CD14-positive monocyte (primary cell): ENCODE measurements around the gene GPR4. TPM values are rescaled to one million over a fixed set of nuclear protein-coding genes. Genes with fewer than 3 reads are reported as not detected.
A peak's percentile ranks its signal among the peaks of the same experiment; 100 is the strongest.

ENCODE experiments used
- DNase-seq, 3 donors: peaks; one replicate each; pipeline ENCODE4 v3.0.0-alpha.2; 2011 to 2022
- H2AFZ ChIP-seq: 2 replicates; pipeline ENCODE4 v1.6.0; 2012; ENCODE audit warnings: mild to moderate bottlenecking, low read depth, low read length, inconsistent platforms; ENCODE audit not compliant: insufficient read depth, poor library complexity, severe bottlenecking
- H3K27ac ChIP-seq, 2 donors: 1 replicate in 1 of 2; 2 replicates in 1 of 2; pipeline ENCODE4 v1.5.1; 2012 to 2013; ENCODE audit warnings: low read length in 2 of 2, control low read depth in 1 of 2, inconsistent platforms in 1 of 2, low read depth in 1 of 2, mild to moderate bottlenecking in 1 of 2
- H3K27me3 ChIP-seq, 2 donors: one replicate each; pipeline versions ENCODE4 v1.6.0 to v1.6.1; 2011 to 2013; ENCODE audit warnings: low read length in 2 of 2; ENCODE audit not compliant: control insufficient read depth in 2 of 2, insufficient read depth in 2 of 2
- H3K36me3 ChIP-seq, 2 donors: replicated peaks in 1 of 2; 1 replicate in 1 of 2; 2 replicates in 1 of 2; pipeline versions ENCODE4 v1.5.1 to v1.6.1; 2012 to 2013; ENCODE audit warnings: low read length in 2 of 2, control low read depth in 1 of 2, inconsistent platforms in 1 of 2, mild to moderate bottlenecking in 1 of 2; ENCODE audit not compliant: insufficient read depth in 2 of 2, control insufficient read depth in 1 of 2
- H3K4me1 ChIP-seq, 2 donors: 1 replicate in 1 of 2; 2 replicates in 1 of 2; pipeline versions ENCODE4 v1.5.1 to v1.6.1; 2012 to 2013; ENCODE audit warnings: low read length in 2 of 2, control low read depth in 1 of 2, inconsistent platforms in 1 of 2, mild to moderate bottlenecking in 1 of 2, moderate library complexity in 1 of 2; ENCODE audit not compliant: insufficient read depth in 2 of 2, control insufficient read depth in 1 of 2
- H3K4me2 ChIP-seq: replicated peaks from 2 replicates; pipeline ENCODE3; 2012; ENCODE audit warnings: low read length, moderate library complexity, mild to moderate bottlenecking; ENCODE audit not compliant: poor library complexity, severe bottlenecking; ENCODE audit errors: extremely low read depth
- H3K4me3 ChIP-seq, 3 experiments: fragments of 200-600 bp in 1 of 3; sonication (generic) in 1 of 3; replicated peaks in 1 of 3; 1 replicate in 2 of 3; 2 replicates in 1 of 3; pipeline ENCODE4 v1.5.1; 2011 to 2013; ENCODE audit warnings: low read length in 3 of 3, mild to moderate bottlenecking in 3 of 3, control low read depth in 2 of 3, low read depth in 2 of 3, inconsistent platforms in 1 of 3, moderate library complexity in 1 of 3
- H3K79me2 ChIP-seq: 2 replicates; pipeline ENCODE4 v1.6.0; 2012; ENCODE audit warnings: mild to moderate bottlenecking, control low read depth, inconsistent platforms, low read length, moderate library complexity; ENCODE audit not compliant: insufficient read depth
- H3K9ac ChIP-seq: 2 replicates; pipeline ENCODE4 v1.6.0; 2017; ENCODE audit warnings: low read length, mild to moderate bottlenecking; ENCODE audit not compliant: insufficient read depth, poor library complexity, severe bottlenecking
- H3K9me3 ChIP-seq, 2 donors: replicated peaks in 1 of 2; 1 replicate in 1 of 2; 2 replicates in 1 of 2; pipeline versions ENCODE4 v1.5.1 to v1.6.1; 2012 to 2013; ENCODE audit warnings: low read length in 2 of 2, control low read depth in 1 of 2; ENCODE audit not compliant: control insufficient read depth in 1 of 2, insufficient read depth in 1 of 2
- H4K20me1 ChIP-seq: 2 replicates; pipeline ENCODE4 v1.6.0; 2012; ENCODE audit warnings: mild to moderate bottlenecking, low read length, control low read depth, moderate library complexity; ENCODE audit not compliant: insufficient read depth
- H3K27ac Mint-ChIP-seq, 7 donors: one replicate each; pipeline ENCODE4 v1.8.0; 2020; ENCODE audit warnings: mild to moderate bottlenecking in 7 of 7, mixed read lengths in 7 of 7, moderate library complexity in 6 of 7, inconsistent platforms in 2 of 7
- H3K27me3 Mint-ChIP-seq, 3 donors: one replicate each; pipeline ENCODE4 v1.8.0; 2021 to 2022; ENCODE audit warnings: low read depth in 3 of 3, mild to moderate bottlenecking in 3 of 3, mixed read lengths in 3 of 3, moderate library complexity in 3 of 3, inconsistent platforms in 1 of 3
- H3K36me3 Mint-ChIP-seq, 2 donors: one replicate each; pipeline ENCODE4 v1.8.0; 2020; ENCODE audit warnings: mixed read lengths in 2 of 2, inconsistent platforms in 1 of 2, mild to moderate bottlenecking in 1 of 2
- H3K4me1 Mint-ChIP-seq: one replicate; pipeline ENCODE4 v1.8.0; 2020; ENCODE audit warnings: mild to moderate bottlenecking, mixed read lengths
- H3K4me3 Mint-ChIP-seq, 2 donors: one replicate each; pipeline ENCODE4 v1.8.0; 2020; ENCODE audit warnings: mild to moderate bottlenecking in 2 of 2, mixed read lengths in 2 of 2, moderate library complexity in 1 of 2
- H3K9me3 Mint-ChIP-seq, 7 donors: one replicate each; pipeline ENCODE4 v1.8.0; 2020 to 2022; ENCODE audit warnings: mixed read lengths in 7 of 7, mild to moderate bottlenecking in 6 of 7, moderate library complexity in 6 of 7, inconsistent platforms in 2 of 7
- CTCF ChIP-seq: fragments of 200-600 bp; IDR thresholded peaks from one replicate; pipeline ENCODE4 v1.8.0; 2022; ENCODE audit warnings: antibody characterized with exemption, mild to moderate bottlenecking
- WGBS: methylation state at CpG from one replicate; pipeline ENCODE4 v1.1.5; 2013; ENCODE audit warnings: missing lambda C conversion rate; ENCODE audit not compliant: insufficient coverage; 5-methylcytosine and 5-hydroxymethylcytosine counted together
- intact Hi-C, 2 donors: fragments of 100-400 bp; cut with micrococcal nuclease; formaldehyde crosslinking; loops; one replicate each; pipeline versions ENCODE4 v1.15.0 to v1.15.1; 2023
- polyA plus RNA-seq, 3 donors: library from polyadenylated mRNA; depleted of rRNA in 1 of 3; unstranded in 2 of 3; stranded (reverse) in 1 of 3; fragments of 300-500 nt in 2 of 3; fragments of >200 nt in 1 of 3; fragmentation: Illumina TruSeq in 2 of 3; gene quantifications; 1 replicate in 2 of 3; 2 replicates in 1 of 3; pipeline ENCODE4 v1.2.3, GENCODE V29; 2012 to 2021

Gene GPR4
- polyA plus RNA-seq, 3 donors, result not detected

- 100% methylated on average over 1 of the region's 3 CpGs for WGBS
- DNase-seq, result no peak
- H3K36me3 Mint-ChIP-seq, result peaks cover 14 to 22% of the 10 kb centered on the region in 2 donors
- Histone ChIP-seq H4K20me1 (peaks cover 9% of the 10 kb centered on the region), H3K27ac (no peak overlapping the region), H3K36me3 (no peaks in the 10 kb centered on the region), H3K9ac (no peak overlapping the region), H3K27me3 (no peaks in the 10 kb centered on the region), H3K9me3 (no peaks in the 10 kb centered on the region), H3K4me3 (no peak overlapping the region), H3K4me2 (no peak overlapping the region), H2AFZ (no peak overlapping the region), H3K4me1 (no peaks in the 10 kb centered on the region), H3K79me2 (peaks cover 12% of the 10 kb centered on the region)
- TF ChIP-seq CTCF, result no peak
- H3K9me3 Mint-ChIP-seq, result peaks cover 0 to 3% (median 0%) of the 10 kb centered on the region in 7 donors
- peaks cover 0 to 1% (median 0%) of the 10 kb centered on the region in 3 donors for H3K27me3 Mint-ChIP-seq
- intact Hi-C loops, result no loop called here
- peak overlapping the region in 1 of 2 donors; percentile 42 for H3K4me3 Mint-ChIP-seq
- H3K4me1 Mint-ChIP-seq, result no peaks in the 10 kb centered on the region
- H3K27ac Mint-ChIP-seq, result no peak overlapping the region
Observed at GRCh38 chr19:45576682-45577081, 25.3 kb downstream of the GPR4 start.

- TF ChIP-seq CTCF, result no peak
- peaks cover 2% of the 10 kb centered on the region for H3K79me2 ChIP-seq
- H3K27ac ChIP-seq, result no peak overlapping the region
Observed at GRCh38 chr19:45575216-45575615, 26.8 kb downstream of the GPR4 start.

More at GRCh38 chr19:45575216-45575615, 26.8 kb downstream of the GPR4 start:
- H3K9me3 ChIP-seq, result no peaks in the 10 kb centered on the region
- DNase-seq, result no peak
- Mint-ChIP-seq H3K9me3 (peaks cover 0 to 3% (median 0%) of the 10 kb centered on the region in 7 donors), H3K4me1 (no peaks in the 10 kb centered on the region), H3K27me3 (peaks cover 0 to 1% (median 0%) of the 10 kb centered on the region in 3 donors), H3K27ac (no peak overlapping the region), H3K4me3 (no peak overlapping the region), H3K36me3 (peaks cover 12 to 18% of the 10 kb centered on the region in 2 donors)
- H3K9ac ChIP-seq, result no peak overlapping the region
- H3K36me3 ChIP-seq, result no peaks in the 10 kb centered on the region
- H3K4me2 ChIP-seq, result no peak overlapping the region
- no peak overlapping the region for H2AFZ ChIP-seq
- intact Hi-C loops, result no loop called here
- WGBS, result 80% methylated on average over 1 of the region's 5 CpGs
- no peaks in the 10 kb centered on the region for H3K27me3 ChIP-seq
- H3K4me3 ChIP-seq, result no peak overlapping the region
- H4K20me1 ChIP-seq, result peaks cover 10% of the 10 kb centered on the region
- no peaks in the 10 kb centered on the region for H3K4me1 ChIP-seq
